Uterus (tissue), 2 donors: ENCODE measurements around the gene PSTK.

ENCODE experiments used
- CTCF ChIP-seq, 4 experiments: fragments of 200-600 bp in 2 of 4; fragments of 450-650 bp in 2 of 4; sonication (generic) in 2 of 4; IDR thresholded peaks; one replicate each; pipeline ENCODE4 v1.5.1; 2016 to 2019; ENCODE audit warnings: antibody characterized with exemption in 4 of 4, mild to moderate bottlenecking in 2 of 4, moderate library complexity in 1 of 4
- POLR2A ChIP-seq, 2 donors: fragments of 450-650 bp; IDR thresholded peaks; one replicate each; pipeline ENCODE4 v1.6.1; 2016; ENCODE audit warnings: antibody characterized with exemption in 2 of 2, mild to moderate bottlenecking in 1 of 2, moderate library complexity in 1 of 2

- TF ChIP-seq CTCF (IDR thresholded peaks at IDR 0.05) (no peak), POLR2A (IDR thresholded peaks at IDR 0.05) (no peak)
These were observed 58.8 kb downstream of the PSTK start for GRCh38 chr10:123038782-123039631.
